K562 (cell line): ENCODE measurements around the gene ZMAT2. TPM values are rescaled to one million over a fixed set of nuclear protein-coding genes. Genes with fewer than 3 reads are reported as not detected.

Experiments
- CTBP1 ChIP-seq: fragments of 450-650 bp; IDR thresholded peaks from 2 replicates; pipeline ENCODE4 v1.6.1; 2016; ENCODE audit warnings: borderline replicate concordance
- PHF8 ChIP-seq: fragments of 200-600 bp; sonication (generic); IDR thresholded peaks from 2 replicates; pipeline ENCODE4 v1.6.1; 2012; ENCODE audit warnings: mixed run types, mild to moderate bottlenecking, inconsistent platforms, low read length, moderate library complexity, borderline replicate concordance
- RBM14 ChIP-seq: fragments of 200-400 bp; formaldehyde crosslinking; IDR thresholded peaks from 2 replicates; pipeline ENCODE4 v1.6.1; 2018; ENCODE audit warnings: low read depth, mild to moderate bottlenecking, low read length, moderate library complexity, borderline replicate concordance; ENCODE audit not compliant: insufficient read depth
- YY1 ChIP-seq, 3 experiments: IDR thresholded peaks; 2 replicates each; pipeline ENCODE4 v1.6.1; 2011; ENCODE audit warnings: low read length in 2 of 3, mild to moderate bottlenecking in 2 of 3, moderate library complexity in 2 of 3, borderline replicate concordance in 1 of 3, control low read depth in 1 of 3, low read depth in 1 of 3; ENCODE audit not compliant: insufficient read depth in 3 of 3, insufficient replicate concordance in 2 of 3, control insufficient read depth in 1 of 3, insufficient read length in 1 of 3; ENCODE audit errors: extremely low read depth in 1 of 3
- ZNF717 ChIP-seq: fragments of 250-450 bp; sonication (Bioruptor Pico); IDR thresholded peaks from 2 replicates; pipeline ENCODE4 v1.5.0; 2021
- polyA plus RNA-seq, 8 experiments: library from polyadenylated mRNA; depleted of rRNA in 4 of 8; stranded (reverse) in 5 of 8; unstranded in 3 of 8; fragments of >200 nt; fragmentation: Nextera tagmentation in 2 of 8; fragmentation: Illumina TruSeq in 1 of 8; extraction: Ambion mirVana in 2 of 8; extraction: Trizol in 1 of 8; gene quantifications; 2 replicates each; pipeline versions ENCODE4 v1.2.1 to v1.2.3, GENCODE V29; 2011 to 2014; ENCODE audit warnings: inconsistent platforms in 1 of 8, missing spikeins in 1 of 8
- total RNA-seq, 7 experiments: library from RNA; depleted of rRNA in 6 of 7; stranded (reverse); fragments of >200 nt in 6 of 7; fragmentation: Illumina TruSeq in 2 of 7; extraction: Trizol in 2 of 7; gene quantifications; 2 replicates each; pipeline versions ENCODE4 v1.2.1 to v1.2.3, GENCODE V29; 2011 to 2021; ENCODE audit warnings: low replicate concordance in 1 of 7
- TF ChIP-seq, protein P1 (sequence below): fragments of 450-650 bp; IDR thresholded peaks from 2 replicates; pipeline ENCODE4 v1.6.1; 2016; ENCODE audit warnings: mild to moderate bottlenecking, moderate library complexity
- TF ChIP-seq, protein P2 (sequence below): fragments of 450-650 bp; IDR thresholded peaks from 2 replicates; pipeline ENCODE4 v1.6.1; 2016; ENCODE audit warnings: borderline replicate concordance
- TF ChIP-seq, protein P3 (sequence below): fragments of 200-400 bp; formaldehyde crosslinking; IDR thresholded peaks from 2 replicates; pipeline ENCODE4 v1.6.1; 2017; ENCODE audit warnings: mild to moderate bottlenecking, low read depth, low read length, moderate library complexity

ZMAT2 gene
- total and polyA plus RNA-seq, 9 of the 15 experiments (the other 6 are each of a cell fraction or from before 2014, with no cell fraction given) = 44.2 to 101 (median 69.2) TPM

DNA sequence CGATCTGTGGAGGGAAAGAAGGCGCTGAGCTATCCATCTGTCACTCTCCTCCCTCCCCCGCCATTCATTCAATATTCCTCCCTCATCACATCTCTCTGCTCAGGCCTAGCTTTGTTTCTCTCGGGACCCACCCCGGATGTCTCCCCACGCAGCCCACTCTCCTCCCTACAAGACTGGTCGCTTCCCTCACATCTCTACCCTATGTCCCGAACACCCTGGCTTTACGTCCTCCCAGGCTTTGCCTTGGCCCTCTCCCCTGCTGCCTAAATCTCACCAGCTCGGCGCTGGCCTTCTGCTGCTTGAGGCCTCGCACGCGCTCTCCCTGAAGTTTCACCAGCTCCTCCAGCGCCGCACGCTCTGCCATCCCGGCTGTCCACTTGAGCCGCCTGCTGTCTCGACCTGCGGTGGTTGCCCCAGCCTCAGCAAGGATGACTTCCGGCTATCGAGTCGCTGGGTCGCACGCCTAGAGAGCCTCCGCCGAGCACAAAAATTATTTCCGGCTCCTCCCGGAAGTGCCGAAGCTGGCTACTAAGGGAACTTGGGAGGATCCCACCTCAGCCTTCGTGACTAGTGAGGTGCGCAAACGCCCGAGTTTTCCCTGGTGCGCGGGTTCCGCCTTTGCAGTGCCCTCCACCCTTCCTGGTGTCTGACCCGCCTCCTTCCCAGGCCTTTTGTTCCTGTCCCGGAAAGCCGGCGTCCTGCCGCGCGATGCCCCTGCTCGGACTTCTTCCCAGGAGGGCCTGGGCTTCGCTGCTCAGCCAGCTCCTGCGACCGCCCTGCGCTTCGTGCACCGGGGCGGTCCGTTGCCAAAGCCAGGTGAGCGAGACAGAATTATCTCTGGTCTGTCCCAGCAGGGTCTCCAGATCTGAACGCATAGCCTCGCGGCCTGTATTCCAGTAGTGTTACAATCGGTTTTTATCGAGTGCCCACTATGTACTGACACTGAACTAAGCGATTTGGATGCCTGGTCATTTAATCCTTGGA lies 9.0 kb upstream of the ZMAT2 start, which contains the start of the genes HARS1 and HARS2 (continued):
- peak in 1 of 3 experiments; percentile 65 for TF ChIP-seq YY1 (IDR thresholded peaks at IDR 0.05; ENCODE audit: borderline replicate concordance in 1 of 3, control insufficient read depth in 1 of 3, extremely low read depth in 1 of 3, insufficient read depth in 3 of 3, insufficient read length in 1 of 3, insufficient replicate concordance in 2 of 3, low read depth in 1 of 3, low read length in 2 of 3)
- TF ChIP-seq, protein P1, sequence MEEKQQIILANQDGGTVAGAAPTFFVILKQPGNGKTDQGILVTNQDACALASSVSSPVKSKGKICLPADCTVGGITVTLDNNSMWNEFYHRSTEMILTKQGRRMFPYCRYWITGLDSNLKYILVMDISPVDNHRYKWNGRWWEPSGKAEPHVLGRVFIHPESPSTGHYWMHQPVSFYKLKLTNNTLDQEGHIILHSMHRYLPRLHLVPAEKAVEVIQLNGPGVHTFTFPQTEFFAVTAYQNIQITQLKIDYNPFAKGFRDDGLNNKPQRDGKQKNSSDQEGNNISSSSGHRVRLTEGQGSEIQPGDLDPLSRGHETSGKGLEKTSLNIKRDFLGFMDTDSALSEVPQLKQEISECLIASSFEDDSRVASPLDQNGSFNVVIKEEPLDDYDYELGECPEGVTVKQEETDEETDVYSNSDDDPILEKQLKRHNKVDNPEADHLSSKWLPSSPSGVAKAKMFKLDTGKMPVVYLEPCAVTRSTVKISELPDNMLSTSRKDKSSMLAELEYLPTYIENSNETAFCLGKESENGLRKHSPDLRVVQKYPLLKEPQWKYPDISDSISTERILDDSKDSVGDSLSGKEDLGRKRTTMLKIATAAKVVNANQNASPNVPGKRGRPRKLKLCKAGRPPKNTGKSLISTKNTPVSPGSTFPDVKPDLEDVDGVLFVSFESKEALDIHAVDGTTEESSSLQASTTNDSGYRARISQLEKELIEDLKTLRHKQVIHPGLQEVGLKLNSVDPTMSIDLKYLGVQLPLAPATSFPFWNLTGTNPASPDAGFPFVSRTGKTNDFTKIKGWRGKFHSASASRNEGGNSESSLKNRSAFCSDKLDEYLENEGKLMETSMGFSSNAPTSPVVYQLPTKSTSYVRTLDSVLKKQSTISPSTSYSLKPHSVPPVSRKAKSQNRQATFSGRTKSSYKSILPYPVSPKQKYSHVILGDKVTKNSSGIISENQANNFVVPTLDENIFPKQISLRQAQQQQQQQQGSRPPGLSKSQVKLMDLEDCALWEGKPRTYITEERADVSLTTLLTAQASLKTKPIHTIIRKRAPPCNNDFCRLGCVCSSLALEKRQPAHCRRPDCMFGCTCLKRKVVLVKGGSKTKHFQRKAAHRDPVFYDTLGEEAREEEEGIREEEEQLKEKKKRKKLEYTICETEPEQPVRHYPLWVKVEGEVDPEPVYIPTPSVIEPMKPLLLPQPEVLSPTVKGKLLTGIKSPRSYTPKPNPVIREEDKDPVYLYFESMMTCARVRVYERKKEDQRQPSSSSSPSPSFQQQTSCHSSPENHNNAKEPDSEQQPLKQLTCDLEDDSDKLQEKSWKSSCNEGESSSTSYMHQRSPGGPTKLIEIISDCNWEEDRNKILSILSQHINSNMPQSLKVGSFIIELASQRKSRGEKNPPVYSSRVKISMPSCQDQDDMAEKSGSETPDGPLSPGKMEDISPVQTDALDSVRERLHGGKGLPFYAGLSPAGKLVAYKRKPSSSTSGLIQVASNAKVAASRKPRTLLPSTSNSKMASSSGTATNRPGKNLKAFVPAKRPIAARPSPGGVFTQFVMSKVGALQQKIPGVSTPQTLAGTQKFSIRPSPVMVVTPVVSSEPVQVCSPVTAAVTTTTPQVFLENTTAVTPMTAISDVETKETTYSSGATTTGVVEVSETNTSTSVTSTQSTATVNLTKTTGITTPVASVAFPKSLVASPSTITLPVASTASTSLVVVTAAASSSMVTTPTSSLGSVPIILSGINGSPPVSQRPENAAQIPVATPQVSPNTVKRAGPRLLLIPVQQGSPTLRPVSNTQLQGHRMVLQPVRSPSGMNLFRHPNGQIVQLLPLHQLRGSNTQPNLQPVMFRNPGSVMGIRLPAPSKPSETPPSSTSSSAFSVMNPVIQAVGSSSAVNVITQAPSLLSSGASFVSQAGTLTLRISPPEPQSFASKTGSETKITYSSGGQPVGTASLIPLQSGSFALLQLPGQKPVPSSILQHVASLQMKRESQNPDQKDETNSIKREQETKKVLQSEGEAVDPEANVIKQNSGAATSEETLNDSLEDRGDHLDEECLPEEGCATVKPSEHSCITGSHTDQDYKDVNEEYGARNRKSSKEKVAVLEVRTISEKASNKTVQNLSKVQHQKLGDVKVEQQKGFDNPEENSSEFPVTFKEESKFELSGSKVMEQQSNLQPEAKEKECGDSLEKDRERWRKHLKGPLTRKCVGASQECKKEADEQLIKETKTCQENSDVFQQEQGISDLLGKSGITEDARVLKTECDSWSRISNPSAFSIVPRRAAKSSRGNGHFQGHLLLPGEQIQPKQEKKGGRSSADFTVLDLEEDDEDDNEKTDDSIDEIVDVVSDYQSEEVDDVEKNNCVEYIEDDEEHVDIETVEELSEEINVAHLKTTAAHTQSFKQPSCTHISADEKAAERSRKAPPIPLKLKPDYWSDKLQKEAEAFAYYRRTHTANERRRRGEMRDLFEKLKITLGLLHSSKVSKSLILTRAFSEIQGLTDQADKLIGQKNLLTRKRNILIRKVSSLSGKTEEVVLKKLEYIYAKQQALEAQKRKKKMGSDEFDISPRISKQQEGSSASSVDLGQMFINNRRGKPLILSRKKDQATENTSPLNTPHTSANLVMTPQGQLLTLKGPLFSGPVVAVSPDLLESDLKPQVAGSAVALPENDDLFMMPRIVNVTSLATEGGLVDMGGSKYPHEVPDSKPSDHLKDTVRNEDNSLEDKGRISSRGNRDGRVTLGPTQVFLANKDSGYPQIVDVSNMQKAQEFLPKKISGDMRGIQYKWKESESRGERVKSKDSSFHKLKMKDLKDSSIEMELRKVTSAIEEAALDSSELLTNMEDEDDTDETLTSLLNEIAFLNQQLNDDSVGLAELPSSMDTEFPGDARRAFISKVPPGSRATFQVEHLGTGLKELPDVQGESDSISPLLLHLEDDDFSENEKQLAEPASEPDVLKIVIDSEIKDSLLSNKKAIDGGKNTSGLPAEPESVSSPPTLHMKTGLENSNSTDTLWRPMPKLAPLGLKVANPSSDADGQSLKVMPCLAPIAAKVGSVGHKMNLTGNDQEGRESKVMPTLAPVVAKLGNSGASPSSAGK = peak; percentile 97
- TF ChIP-seq RBM14 = no peak
- TF ChIP-seq ZNF717 (CRISPR knock-in tag) = no peak
- peak; percentile 77 for TF ChIP-seq CTBP1
- TF ChIP-seq, protein P2, sequence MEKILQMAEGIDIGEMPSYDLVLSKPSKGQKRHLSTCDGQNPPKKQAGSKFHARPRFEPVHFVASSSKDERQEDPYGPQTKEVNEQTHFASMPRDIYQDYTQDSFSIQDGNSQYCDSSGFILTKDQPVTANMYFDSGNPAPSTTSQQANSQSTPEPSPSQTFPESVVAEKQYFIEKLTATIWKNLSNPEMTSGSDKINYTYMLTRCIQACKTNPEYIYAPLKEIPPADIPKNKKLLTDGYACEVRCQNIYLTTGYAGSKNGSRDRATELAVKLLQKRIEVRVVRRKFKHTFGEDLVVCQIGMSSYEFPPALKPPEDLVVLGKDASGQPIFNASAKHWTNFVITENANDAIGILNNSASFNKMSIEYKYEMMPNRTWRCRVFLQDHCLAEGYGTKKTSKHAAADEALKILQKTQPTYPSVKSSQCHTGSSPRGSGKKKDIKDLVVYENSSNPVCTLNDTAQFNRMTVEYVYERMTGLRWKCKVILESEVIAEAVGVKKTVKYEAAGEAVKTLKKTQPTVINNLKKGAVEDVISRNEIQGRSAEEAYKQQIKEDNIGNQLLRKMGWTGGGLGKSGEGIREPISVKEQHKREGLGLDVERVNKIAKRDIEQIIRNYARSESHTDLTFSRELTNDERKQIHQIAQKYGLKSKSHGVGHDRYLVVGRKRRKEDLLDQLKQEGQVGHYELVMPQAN = peak; percentile 95
- TF ChIP-seq, protein P3, sequence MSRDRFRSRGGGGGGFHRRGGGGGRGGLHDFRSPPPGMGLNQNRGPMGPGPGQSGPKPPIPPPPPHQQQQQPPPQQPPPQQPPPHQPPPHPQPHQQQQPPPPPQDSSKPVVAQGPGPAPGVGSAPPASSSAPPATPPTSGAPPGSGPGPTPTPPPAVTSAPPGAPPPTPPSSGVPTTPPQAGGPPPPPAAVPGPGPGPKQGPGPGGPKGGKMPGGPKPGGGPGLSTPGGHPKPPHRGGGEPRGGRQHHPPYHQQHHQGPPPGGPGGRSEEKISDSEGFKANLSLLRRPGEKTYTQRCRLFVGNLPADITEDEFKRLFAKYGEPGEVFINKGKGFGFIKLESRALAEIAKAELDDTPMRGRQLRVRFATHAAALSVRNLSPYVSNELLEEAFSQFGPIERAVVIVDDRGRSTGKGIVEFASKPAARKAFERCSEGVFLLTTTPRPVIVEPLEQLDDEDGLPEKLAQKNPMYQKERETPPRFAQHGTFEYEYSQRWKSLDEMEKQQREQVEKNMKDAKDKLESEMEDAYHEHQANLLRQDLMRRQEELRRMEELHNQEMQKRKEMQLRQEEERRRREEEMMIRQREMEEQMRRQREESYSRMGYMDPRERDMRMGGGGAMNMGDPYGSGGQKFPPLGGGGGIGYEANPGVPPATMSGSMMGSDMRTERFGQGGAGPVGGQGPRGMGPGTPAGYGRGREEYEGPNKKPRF = no peak
- peak; percentile 94 for TF ChIP-seq PHF8
